T follicular helper cell (primary cell): ENCODE data around the gene LECT2.

Source experiments
- DNase-seq: peaks from one replicate; pipeline ENCODE4 v3.0.0-alpha.2; 2020; ENCODE audit warnings: low read depth

Gene LECT2

GRCh38 chr5:135934939-135935338 is 19.8 kb downstream of the LECT2 start:
- no peak for DNase-seq

DNA sequence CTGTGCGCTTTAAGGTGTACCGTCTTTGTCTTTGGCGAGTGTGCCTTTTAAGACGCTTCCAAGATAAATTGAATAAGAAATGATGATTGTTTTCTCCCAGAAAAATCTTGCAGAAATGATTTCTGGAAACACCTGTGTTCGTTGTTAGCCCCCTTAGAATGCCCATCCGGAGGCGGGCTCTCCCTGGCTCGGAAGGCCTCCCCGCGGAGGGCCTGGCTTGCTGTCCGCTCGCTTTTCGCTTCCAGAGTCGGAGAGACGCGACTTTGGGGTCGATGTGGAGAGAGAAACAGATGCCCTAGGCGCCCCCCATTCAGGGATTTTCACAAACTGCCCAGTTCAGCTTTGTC is 23.9 kb downstream of the LECT2 start:
- DNase-seq = no peak

DNA sequence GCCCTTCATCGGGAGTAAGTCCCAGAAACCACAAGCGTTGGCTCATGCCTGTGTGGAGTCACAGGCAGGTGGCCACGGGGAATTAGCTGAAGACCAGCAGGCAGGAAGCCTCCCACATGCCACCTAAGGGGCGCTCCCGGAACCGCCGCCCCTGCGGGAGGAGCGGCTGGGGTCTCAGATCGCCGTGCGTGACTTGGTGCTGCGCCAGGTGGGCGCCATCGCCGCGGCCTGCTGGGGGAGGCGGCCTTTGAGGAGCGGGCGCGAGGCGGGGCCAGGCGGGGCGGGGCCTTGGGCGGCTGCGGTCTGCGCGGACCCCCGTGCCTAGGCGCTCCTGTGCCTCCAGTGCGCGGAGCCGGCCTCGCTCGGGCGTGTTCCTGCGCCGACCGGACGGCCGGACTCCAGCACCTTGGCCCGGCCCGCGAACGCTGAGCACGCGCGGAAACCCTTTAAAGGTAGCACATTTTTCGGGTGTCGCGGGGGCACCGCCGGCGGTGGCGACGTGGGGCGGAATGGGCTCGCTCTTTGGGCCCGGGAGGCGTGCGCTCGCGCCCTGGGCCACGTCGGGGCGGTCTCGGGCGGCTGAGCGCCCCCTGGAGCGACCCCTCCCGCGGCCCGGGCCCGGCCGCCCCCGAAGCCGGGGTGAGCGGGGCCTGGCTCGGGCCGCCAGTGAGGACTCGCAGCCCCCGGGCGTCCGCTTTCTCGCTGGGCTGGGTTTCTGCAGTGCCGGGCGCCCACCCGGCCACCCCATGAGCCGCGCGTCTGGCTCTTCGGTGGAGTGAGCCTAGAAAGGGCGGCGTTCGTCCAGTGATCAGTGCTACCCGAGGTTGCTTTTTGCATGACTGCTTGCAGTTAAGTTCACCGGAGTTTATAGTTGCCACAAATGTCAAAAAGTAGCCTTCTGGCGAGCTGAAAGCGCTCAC is 24.5 kb downstream of the LECT2 start:
- DNase-seq = no peak

DNA sequence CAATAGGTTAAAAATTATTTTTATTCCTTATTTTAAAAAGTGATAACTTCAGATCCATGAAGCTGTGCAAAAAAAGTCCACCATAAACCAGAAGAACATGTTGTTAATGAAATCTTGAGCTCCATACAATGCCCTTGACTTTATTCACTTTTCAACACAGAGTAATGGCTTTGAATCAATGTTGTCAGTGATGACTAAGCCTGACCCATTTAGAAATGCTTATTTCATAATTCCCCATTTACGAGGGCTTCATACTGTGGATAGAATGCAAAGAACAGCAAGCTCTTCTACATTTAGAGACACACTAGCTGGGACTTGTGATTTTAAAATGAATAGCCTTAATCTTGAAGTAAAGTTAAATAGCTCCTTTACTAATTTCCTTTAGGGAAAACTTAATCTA is 33.4 kb downstream of the LECT2 start:
- no peak for DNase-seq

DNA sequence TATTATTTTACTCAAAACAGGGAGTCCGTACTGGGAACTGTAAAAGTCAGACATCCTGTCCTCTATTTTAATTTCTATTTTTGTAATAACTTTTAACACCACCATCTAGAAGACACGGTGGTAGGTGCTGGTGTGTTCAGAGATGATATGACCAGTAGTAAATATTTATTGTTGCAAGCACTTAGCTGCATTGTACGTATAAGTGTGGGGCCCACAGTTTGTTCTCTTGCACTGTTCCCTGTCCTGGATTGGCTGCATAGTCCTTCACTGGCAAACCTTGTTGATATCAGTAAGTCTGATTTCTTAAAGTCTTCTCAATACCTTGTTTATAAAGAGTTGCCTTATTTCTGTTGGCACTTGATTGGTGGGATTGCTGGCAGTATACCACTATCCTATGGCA is 34.6 kb downstream of the LECT2 start:
- no peak for DNase-seq

- DNase-seq = no peak
These were observed 38.0 kb downstream of the LECT2 start for GRCh38 chr5:135916638-135917263.

DNA sequence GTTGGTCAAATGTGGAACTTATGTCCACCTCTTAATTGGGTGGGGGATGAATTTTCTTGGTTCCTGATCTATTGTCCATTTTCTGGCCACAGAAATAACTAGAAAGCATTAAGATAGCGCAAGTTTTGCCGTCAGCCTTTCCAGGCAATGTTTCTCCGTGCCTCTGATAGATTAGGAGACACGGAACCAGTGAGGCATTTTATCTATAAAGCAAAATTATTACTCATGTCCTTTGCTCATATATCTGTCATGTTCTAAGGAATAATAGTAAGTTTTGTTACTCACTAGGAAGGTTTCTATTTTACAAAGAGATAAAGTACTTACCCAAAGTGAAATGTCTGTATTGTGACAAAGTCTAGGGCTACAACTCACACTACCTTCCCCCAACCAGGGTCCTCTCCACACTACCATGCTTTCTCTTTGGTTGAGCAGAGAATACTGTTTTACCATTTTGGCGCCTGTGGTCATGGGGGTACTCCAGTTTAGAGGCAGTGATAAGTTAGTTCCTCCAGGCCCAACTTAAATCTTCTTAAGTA is 39.2 kb downstream of the LECT2 start:
- no peak for DNase-seq

DNA sequence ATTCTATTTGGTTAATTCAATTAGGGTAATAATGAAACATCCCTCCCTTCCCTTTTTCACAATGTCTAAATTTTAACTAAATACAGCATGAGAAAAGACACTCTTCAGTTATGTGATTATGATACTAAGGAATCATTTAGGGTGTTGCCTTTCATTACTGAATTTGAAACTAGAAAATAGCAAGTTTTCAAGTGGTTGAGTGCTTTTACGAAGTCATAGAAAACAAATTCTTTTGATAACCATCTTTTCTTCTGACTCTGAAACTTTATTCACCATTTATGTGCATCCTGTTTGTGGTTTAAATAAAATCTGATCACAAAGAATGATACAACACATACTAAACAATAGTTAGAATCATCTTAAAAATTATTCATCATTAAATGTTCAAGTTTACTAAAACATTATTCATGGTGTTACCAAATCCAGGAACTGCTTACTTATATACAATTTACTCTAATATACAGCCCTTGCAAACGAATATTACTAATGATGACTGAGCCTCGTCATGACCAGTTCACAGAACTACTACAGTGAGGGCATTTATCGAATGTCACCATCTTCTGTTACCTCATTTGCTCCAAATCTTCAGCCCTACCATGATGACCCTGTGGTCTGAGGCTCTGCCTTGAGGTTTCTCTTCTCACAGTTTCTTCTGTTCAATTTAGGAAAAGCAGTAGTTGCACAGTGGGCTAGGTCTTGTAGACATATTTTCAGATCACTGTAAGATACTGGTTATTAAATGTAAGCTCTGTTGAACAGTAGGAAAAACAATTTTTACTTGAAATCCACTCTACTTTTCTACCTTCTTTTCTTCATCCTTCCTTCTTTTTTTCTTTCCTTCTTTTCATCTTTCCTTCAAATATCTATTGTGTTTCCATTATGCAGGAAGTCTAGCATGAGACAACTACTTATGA is 40.8 kb downstream of the LECT2 start:
- no peak for DNase-seq

DNA sequence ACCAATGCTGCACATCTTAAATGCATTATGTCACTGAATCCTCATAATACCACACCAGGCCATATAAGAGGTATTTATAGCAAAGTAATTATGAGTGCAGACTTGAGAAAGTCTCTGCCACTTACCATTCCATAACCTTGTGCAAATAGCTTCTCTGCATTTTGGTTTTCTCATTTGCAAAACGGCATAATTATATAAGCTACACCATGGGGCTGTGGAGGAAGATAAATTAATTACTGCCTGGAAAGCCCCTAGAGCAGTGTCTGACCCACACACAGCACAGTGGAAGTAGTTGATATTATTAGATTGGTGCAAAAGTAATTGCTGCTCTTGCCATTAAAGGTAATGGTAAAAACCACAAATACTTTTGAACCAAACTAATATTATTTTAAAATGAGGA is 49.6 kb downstream of the LECT2 start:
- no peak for DNase-seq

DNA sequence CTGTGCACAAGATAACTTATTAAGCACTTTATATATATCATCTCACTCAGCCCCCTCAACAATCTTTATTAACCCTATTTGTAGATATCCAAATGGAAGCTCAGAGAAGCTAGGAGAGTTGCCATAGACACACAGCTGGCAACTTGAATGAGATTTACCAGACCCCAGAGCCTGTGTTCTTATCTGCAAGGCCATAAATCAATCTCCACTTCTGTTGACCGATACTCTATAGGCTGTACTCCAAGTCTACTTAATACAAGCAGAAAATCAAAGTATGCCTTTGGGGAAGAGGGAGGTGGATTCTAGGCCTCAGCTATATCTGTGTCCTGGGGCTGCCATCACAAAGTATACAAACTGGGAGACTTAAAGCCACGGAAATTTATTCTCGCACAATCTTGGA is 53.1 kb downstream of the LECT2 start:
- DNase-seq = no peak

DNA sequence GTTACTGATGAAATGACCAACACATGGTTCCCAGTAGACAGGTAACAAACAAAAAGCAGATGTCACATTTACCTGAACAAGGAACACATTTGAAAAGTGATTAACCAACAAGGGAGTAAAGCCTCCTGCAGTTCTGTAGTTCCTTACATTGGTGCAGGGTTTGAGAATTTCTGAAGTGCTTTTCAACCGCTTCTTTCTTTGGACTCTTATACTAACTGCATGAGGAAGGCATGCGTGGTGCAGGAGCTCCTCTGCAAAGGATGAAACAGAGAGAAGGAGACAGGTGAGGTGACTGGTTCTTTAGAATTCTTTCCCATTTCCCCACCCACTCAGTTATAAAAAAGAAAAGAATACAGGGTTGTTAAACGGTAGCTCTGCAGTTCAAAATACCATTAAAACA is 54.5 kb downstream of the LECT2 start:
- DNase-seq = no peak

DNA sequence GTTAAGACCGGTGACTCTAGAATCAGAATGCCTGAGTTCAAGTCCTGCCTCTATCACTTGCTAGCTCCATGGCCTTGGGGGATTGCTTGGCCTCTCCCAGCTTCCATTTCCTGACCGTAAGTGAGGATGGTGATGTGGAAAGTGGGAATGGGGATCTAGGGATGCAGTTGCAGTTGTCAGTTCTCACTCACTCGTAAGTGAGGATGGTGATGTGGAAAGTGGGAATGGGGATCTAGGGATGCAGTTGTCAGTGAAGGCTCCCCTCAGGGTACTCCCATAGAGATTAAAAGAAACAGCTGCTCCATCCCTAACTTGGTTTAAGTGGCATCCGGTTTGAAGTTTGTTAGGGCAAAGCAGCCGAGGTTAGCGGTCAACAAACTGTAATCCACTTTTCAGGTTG is 56.1 kb downstream of the LECT2 start:
- DNase-seq = no peak
